ENCODE results near the gene TGM2. TPM values are rescaled to one million over a fixed set of nuclear protein-coding genes. Genes with fewer than 3 reads are reported as not detected.

Gene TGM2
- total RNA-seq, 1 experiment from 2014 or later: 138 TPM

GRCh38 chr20:38082894-38083293 is 82.2 kb downstream of the TGM2 start:
- H3K4me3 Mint-ChIP-seq (ENCODE audit: unreplicated experiment): no peak overlapping the region
- ChIA-PET POLR2A (interaction anchor here (0.6 kb wide), 1 partner anchor 148 kb away, joined by 9 read pairs; no protein-coding TSS in a partner anchor), CTCF (interaction anchor here (1.2 to 2.3 kb wide), 5 partner anchors 9 to 138 kb away, joined by 3 to 13 read pairs (median 4); no protein-coding TSS in a partner anchor)
- H3K36me3 Mint-ChIP-seq (ENCODE audit: insufficient read depth, unreplicated experiment): peaks cover 97% of the 10 kb centered on the region
- Histone ChIP-seq H3K36me3 (ENCODE audit: control insufficient read depth, insufficient read depth, low read length) (peaks cover 7% of the 10 kb centered on the region), H3K27me3 (replicated peaks; ENCODE audit: control insufficient read depth, insufficient read depth, low read length) (no peaks in the 10 kb centered on the region), H3K4me3 (ENCODE audit: low read depth, low read length) (no peak overlapping the region), H3K9me3 (no peaks in the 10 kb centered on the region; the same call in 1 of the 2 replicates), H3K4me1 (no peaks in the 10 kb centered on the region)
- no peaks in the 10 kb centered on the region for H3K9me3 Mint-ChIP-seq (ENCODE audit: unreplicated experiment)
- H3K27ac Mint-ChIP-seq (ENCODE audit: unreplicated experiment): no peak overlapping the region
- H3K4me1 Mint-ChIP-seq (ENCODE audit: low read depth, unreplicated experiment): no peaks in the 10 kb centered on the region
- intact Hi-C loops (cut with micrococcal nuclease; ENCODE audit: unreplicated experiment): no loop called here
- BruUV-seq (replicated peaks): no TSS peak
- no peak for TF ChIP-seq CTCF (IDR thresholded peaks at IDR 0.05; ENCODE audit: insufficient read depth in 1 of 2, low read depth in 1 of 2, low read length in 1 of 2, severe bottlenecking in 1 of 2, unreplicated experiment in 1 of 2)
- H3K27me3 Mint-ChIP-seq (ENCODE audit: insufficient read depth, unreplicated experiment): no peaks in the 10 kb centered on the region
- no peak for DNase-seq

- Histone ChIP-seq H3K4me1 (no peaks in the 10 kb centered on the region), H3K9me3 (no peaks in the 10 kb centered on the region; the same call in 1 of the 2 replicates), H3K27me3 (replicated peaks; ENCODE audit: control insufficient read depth, insufficient read depth, low read length) (no peaks in the 10 kb centered on the region), H3K36me3 (ENCODE audit: control insufficient read depth, insufficient read depth, low read length) (peaks cover 9% of the 10 kb centered on the region), H3K4me3 (ENCODE audit: low read depth, low read length) (no peak overlapping the region)
- Mint-ChIP-seq H3K4me1 (ENCODE audit: low read depth, unreplicated experiment) (no peaks in the 10 kb centered on the region), H3K4me3 (ENCODE audit: unreplicated experiment) (no peak overlapping the region), H3K9me3 (ENCODE audit: unreplicated experiment) (no peaks in the 10 kb centered on the region), H3K27ac (ENCODE audit: unreplicated experiment) (no peak overlapping the region), H3K27me3 (ENCODE audit: insufficient read depth, unreplicated experiment) (no peaks in the 10 kb centered on the region), H3K36me3 (ENCODE audit: insufficient read depth, unreplicated experiment) (peaks cover 97% of the 10 kb centered on the region)
- POLR2A ChIA-PET: no interaction called here
- CTCF ChIA-PET: interaction anchor here (0.6 kb wide), 1 partner anchor 70 kb away, joined by 4 read pairs; no protein-coding TSS in a partner anchor
- intact Hi-C loops (cut with micrococcal nuclease; ENCODE audit: unreplicated experiment): no loop called here
- TF ChIP-seq CTCF (IDR thresholded peaks at IDR 0.05; ENCODE audit: insufficient read depth in 1 of 2, low read depth in 1 of 2, low read length in 1 of 2, severe bottlenecking in 1 of 2, unreplicated experiment in 1 of 2): no peak
- no TSS peak for BruUV-seq (replicated peaks)
- no peak for DNase-seq
Measured at GRCh38 chr20:38081575-38081974, 83.5 kb downstream of the TGM2 start.

GRCh38 chr20:38079353-38079752 is 85.7 kb downstream of the TGM2 start:
- no peak overlapping the region for H3K4me3 ChIP-seq (ENCODE audit: low read depth, low read length)
- BruUV-seq (replicated peaks): no TSS peak
- H3K36me3 ChIP-seq (ENCODE audit: control insufficient read depth, insufficient read depth, low read length): peaks cover 9% of the 10 kb centered on the region
- no peak for DNase-seq
- no peaks in the 10 kb centered on the region for H3K27me3 ChIP-seq (replicated peaks; ENCODE audit: control insufficient read depth, insufficient read depth, low read length)
- ChIA-PET CTCF (interaction anchor here (1.1 kb wide), 1 partner anchor 141 kb away, joined by 3 read pairs; no protein-coding TSS in a partner anchor), POLR2A (no interaction called here)
- Mint-ChIP-seq H3K27ac (ENCODE audit: unreplicated experiment) (no peak overlapping the region), H3K9me3 (ENCODE audit: unreplicated experiment) (no peaks in the 10 kb centered on the region), H3K36me3 (ENCODE audit: insufficient read depth, unreplicated experiment) (peaks cover 91% of the 10 kb centered on the region), H3K27me3 (ENCODE audit: insufficient read depth, unreplicated experiment) (no peaks in the 10 kb centered on the region), H3K4me3 (ENCODE audit: unreplicated experiment) (no peak overlapping the region), H3K4me1 (ENCODE audit: low read depth, unreplicated experiment) (peaks cover 7% of the 10 kb centered on the region)
- TF ChIP-seq CTCF (IDR thresholded peaks at IDR 0.05; ENCODE audit: insufficient read depth in 1 of 2, low read depth in 1 of 2, low read length in 1 of 2, severe bottlenecking in 1 of 2, unreplicated experiment in 1 of 2): no peak
- peaks cover 4% of the 10 kb centered on the region; the same call in 1 of the 2 replicates for H3K4me1 ChIP-seq
- intact Hi-C loops (cut with micrococcal nuclease; ENCODE audit: unreplicated experiment): no loop called here
- H3K9me3 ChIP-seq: no peaks in the 10 kb centered on the region; the same call in 1 of the 2 replicates

All from Caco-2 (cell line).